Duodenal mucosa (tissue), 2 donors: ENCODE measurements around the gene ARHGAP32.

Experiments
- H3K27ac ChIP-seq: one replicate; pipeline ENCODE4 v1.7.0; 2013; ENCODE audit warnings: low read depth, low read length
- H3K27me3 ChIP-seq, 2 donors: one replicate each; pipeline ENCODE4 v1.7.0; 2013; ENCODE audit warnings: low read length in 2 of 2, control low read depth in 1 of 2; ENCODE audit not compliant: insufficient read depth in 2 of 2, control insufficient read depth in 1 of 2
- H3K36me3 ChIP-seq, 2 donors: one replicate each; pipeline ENCODE4 v1.7.0; 2013; ENCODE audit warnings: low read length in 2 of 2, control low read depth in 1 of 2; ENCODE audit not compliant: insufficient read depth in 2 of 2, control insufficient read depth in 1 of 2
- H3K4me1 ChIP-seq, 2 donors: one replicate each; pipeline ENCODE4 v1.7.0; 2013; ENCODE audit warnings: low read length in 2 of 2, control low read depth in 1 of 2; ENCODE audit not compliant: insufficient read depth in 2 of 2, control insufficient read depth in 1 of 2
- H3K4me3 ChIP-seq, 2 donors: one replicate each; pipeline ENCODE4 v1.7.0; 2013; ENCODE audit warnings: low read length in 2 of 2, low read depth in 1 of 2
- H3K9ac ChIP-seq, 2 donors: one replicate each; pipeline ENCODE4 v1.7.0; 2013; ENCODE audit warnings: low read length in 2 of 2, low read depth in 1 of 2
- H3K9me3 ChIP-seq, 2 donors: one replicate each; pipeline ENCODE4 v1.7.0; 2013; ENCODE audit warnings: low read length in 2 of 2, control low read depth in 1 of 2; ENCODE audit not compliant: control insufficient read depth in 1 of 2

ARHGAP32 gene

DNA sequence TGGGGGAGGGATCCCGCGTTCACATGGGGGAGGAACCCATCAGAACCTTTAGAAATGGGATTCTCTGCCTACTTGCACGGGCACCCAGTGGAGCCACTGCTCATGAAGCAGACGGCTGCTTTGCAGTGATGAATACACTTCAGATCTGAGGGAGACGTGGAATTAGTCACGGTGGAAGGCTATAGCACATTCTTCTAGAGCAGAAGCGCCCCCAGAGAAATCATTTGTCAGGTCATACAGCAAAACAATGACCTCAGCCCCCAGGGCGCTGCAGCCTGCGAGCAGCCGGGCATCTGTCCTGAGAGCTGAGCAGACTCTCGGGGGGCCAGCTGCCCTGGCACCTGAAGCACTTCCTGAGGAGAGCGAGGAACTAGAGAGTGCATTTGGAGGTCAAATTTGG lies 262.1 kb downstream of the ARHGAP32 start:
- Histone ChIP-seq H3K4me1 (peaks cover 7 to 9% of the 10 kb centered on the region in 2 donors), H3K36me3 (no peaks in the 10 kb centered on the region), H3K9me3 (no peaks in the 10 kb centered on the region), H3K27ac (no peak overlapping the region), H3K9ac (no peak overlapping the region), H3K4me3 (no peak overlapping the region), H3K27me3 (no peaks in the 10 kb centered on the region)

DNA sequence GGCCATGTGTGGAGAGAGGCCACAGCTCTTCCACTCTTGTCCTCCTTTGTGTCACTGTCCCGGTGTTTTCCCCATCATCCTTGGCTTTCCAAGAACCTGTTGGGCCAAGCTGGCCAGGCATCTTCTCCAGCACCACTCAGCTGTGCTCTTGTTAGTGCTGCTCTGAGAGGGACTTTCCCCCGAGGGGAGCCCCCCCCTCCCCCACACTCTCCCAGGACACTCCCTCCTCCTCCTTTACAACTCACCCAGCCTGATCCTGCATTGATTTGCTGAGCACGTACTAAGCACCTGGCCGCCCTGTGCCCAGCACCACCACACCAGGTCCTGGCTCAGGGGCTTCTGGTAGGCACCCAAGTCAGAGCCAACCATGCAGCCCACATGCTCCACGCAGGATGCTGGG lies 262.7 kb downstream of the ARHGAP32 start:
- Histone ChIP-seq H3K9ac (no peak overlapping the region), H3K9me3 (no peaks in the 10 kb centered on the region), H3K36me3 (no peaks in the 10 kb centered on the region), H3K27me3 (no peaks in the 10 kb centered on the region), H3K27ac (no peak overlapping the region), H3K4me3 (no peak overlapping the region), H3K4me1 (peaks cover 7 to 9% of the 10 kb centered on the region in 2 donors)

GRCh38 chr11:128928400-128928799 lies 263.7 kb downstream of the ARHGAP32 start:
- H3K9ac ChIP-seq = no peak overlapping the region
- no peaks in the 10 kb centered on the region for H3K9me3 ChIP-seq
- no peak overlapping the region for H3K27ac ChIP-seq
- H3K4me1 ChIP-seq = peaks cover 7 to 9% of the 10 kb centered on the region in 2 donors
- H3K4me3 ChIP-seq = peak overlapping the region; percentile 25 to 40
- no peaks in the 10 kb centered on the region for H3K27me3 ChIP-seq
- no peaks in the 10 kb centered on the region for H3K36me3 ChIP-seq

GRCh38 chr11:128927683-128928336 lies 264.3 kb downstream of the ARHGAP32 start:
- H3K27me3 ChIP-seq = no peaks in the 10 kb centered on the region
- H3K4me1 ChIP-seq = peaks cover 7 to 9% of the 10 kb centered on the region in 2 donors
- H3K9me3 ChIP-seq = no peaks in the 10 kb centered on the region
- no peak overlapping the region for H3K27ac ChIP-seq
- H3K36me3 ChIP-seq = no peaks in the 10 kb centered on the region
- no peak overlapping the region for H3K9ac ChIP-seq
- H3K4me3 ChIP-seq = peak overlapping the region; percentile 25 to 40

GRCh38 chr11:128927108-128927461 lies 265.0 kb downstream of the ARHGAP32 start:
- Histone ChIP-seq H3K4me1 (peaks cover 7 to 9% of the 10 kb centered on the region in 2 donors), H3K4me3 (no peak overlapping the region), H3K27me3 (no peaks in the 10 kb centered on the region), H3K9ac (no peak overlapping the region), H3K36me3 (no peaks in the 10 kb centered on the region), H3K27ac (no peak overlapping the region), H3K9me3 (no peaks in the 10 kb centered on the region)

DNA sequence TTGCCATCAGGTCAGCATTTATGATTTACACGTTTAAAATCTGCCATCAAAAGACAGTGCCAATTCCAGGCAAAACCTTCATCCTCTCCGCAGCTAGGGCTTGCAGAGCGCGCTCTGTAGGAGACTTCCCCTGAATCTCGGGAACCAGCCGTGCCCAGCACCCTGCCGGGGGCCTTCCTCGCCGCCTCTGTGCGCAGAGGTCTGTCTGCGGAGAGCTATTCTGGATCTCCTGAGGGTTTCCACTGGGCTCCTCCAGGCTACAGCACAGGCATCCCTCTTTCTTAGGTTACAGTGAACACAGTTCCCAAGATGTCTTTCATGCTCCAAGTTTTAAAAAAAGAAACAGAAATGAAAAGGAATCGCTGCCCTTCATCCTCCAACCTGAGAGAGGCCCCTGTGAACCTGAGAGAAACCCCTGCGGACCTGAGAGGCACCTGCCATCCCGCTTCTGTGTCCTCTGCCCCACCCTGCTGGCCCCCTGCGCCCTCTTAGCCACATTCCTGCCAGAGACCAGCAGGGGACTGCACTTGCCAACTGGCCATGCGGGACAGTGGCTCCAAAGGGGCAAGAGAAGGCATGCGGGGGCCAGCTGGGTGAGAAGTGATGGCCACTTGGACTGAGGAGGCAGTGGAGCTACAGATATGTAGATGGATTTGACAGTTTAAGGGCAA lies 265.6 kb downstream of the ARHGAP32 start:
- no peaks in the 10 kb centered on the region for H3K36me3 ChIP-seq
- H3K27ac ChIP-seq = no peak overlapping the region
- no peak overlapping the region for H3K9ac ChIP-seq
- no peaks in the 10 kb centered on the region for H3K9me3 ChIP-seq
- H3K27me3 ChIP-seq = peaks cover 0 to 3% of the 10 kb centered on the region in 2 donors
- H3K4me3 ChIP-seq = no peak overlapping the region
- peaks cover 7 to 9% of the 10 kb centered on the region in 2 donors for H3K4me1 ChIP-seq

DNA sequence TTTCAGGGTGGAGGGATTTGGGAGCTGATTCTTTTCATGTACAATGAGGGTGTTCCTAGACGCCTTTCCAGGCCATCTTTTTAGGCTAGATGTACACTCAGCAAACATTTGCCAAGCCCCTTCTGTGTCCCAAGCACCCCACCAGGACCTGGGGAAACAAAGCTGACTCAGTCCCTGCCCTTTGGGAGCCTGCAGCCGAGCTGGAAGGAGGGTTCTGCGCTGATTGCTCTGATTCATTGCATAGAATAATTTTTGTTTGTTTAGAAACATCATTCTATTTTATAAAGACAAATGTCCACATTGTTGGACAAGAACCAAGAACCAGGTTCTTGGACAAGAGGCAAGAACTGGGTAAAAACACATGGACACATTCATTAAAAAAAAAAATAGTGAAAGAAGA lies 266.1 kb downstream of the ARHGAP32 start:
- H3K27me3 ChIP-seq = peaks cover 0 to 7% of the 10 kb centered on the region in 2 donors
- H3K4me1 ChIP-seq = peaks cover 7 to 9% of the 10 kb centered on the region in 2 donors
- no peaks in the 10 kb centered on the region for H3K36me3 ChIP-seq
- H3K4me3 ChIP-seq = no peak overlapping the region
- H3K27ac ChIP-seq = no peak overlapping the region
- no peak overlapping the region for H3K9ac ChIP-seq
- H3K9me3 ChIP-seq = no peaks in the 10 kb centered on the region

DNA sequence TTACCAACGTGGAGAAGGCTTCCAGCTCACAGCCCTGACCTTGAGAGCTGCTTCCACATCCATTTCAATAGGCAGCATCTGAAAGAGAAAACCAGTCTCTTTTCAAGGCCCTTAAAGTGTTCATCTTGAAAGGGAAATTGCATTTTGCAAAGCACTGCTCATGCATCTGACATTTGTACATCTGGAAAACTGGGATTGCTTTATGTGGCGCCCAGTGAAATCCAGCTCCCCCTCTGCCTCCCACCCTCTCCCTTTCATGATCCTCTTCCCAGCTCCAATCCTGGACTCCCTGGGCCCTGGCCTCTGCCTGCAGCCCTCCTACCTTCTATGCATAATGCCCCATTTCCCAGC lies 266.9 kb downstream of the ARHGAP32 start:
- no peak overlapping the region for H3K9ac ChIP-seq
- H3K4me3 ChIP-seq = no peak overlapping the region
- peaks cover 7 to 9% of the 10 kb centered on the region in 2 donors for H3K4me1 ChIP-seq
- no peak overlapping the region for H3K27ac ChIP-seq
- H3K27me3 ChIP-seq = peaks cover 0 to 7% of the 10 kb centered on the region in 2 donors
- H3K9me3 ChIP-seq = no peaks in the 10 kb centered on the region
- H3K36me3 ChIP-seq = no peaks in the 10 kb centered on the region

- H3K27ac ChIP-seq = no peak overlapping the region
- no peak overlapping the region for H3K4me3 ChIP-seq
- peaks cover 0 to 7% of the 10 kb centered on the region in 2 donors for H3K27me3 ChIP-seq
- H3K36me3 ChIP-seq = no peaks in the 10 kb centered on the region
- no peak overlapping the region for H3K9ac ChIP-seq
- no peaks in the 10 kb centered on the region for H3K9me3 ChIP-seq
- H3K4me1 ChIP-seq = peaks cover 7 to 9% of the 10 kb centered on the region in 2 donors
Observed at GRCh38 chr11:128924510-128925249, 267.4 kb downstream of the ARHGAP32 start.

- Histone ChIP-seq H3K4me3 (no peak overlapping the region), H3K9ac (no peak overlapping the region), H3K27me3 (peaks cover 0 to 7% of the 10 kb centered on the region in 2 donors), H3K27ac (no peak overlapping the region), H3K9me3 (no peaks in the 10 kb centered on the region), H3K4me1 (peaks cover 7 to 9% of the 10 kb centered on the region in 2 donors), H3K36me3 (no peaks in the 10 kb centered on the region)
Observed at GRCh38 chr11:128924104-128924503, 268.0 kb downstream of the ARHGAP32 start.
